ENCODE results near the gene KCND3. TPM values are rescaled to one million over a fixed set of nuclear protein-coding genes. Genes with fewer than 3 reads are reported as not detected.

Gene KCND3
- total RNA-seq, 1 experiment from 2014 or later = 0.15 TPM

DNA sequence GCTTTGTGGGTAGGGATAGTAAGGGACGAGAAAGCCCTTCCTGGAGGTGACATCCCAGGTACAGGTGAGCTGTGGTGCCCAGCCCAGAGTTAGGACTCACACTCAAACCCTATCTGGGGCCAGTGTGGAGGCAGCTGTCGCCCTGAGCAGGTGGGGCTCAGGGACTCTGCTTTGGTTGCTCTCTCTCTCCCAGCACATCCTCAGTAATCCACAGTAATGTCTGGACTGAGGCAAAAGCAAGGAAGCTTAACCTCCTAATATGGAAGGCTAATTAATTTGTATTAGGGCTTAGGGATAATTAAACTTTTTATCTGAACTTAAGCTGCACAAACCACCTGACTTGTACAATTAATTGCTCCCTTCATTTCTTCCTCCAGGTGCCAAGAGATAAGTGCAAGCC is 195.5 kb downstream of the KCND3 start:
- no peak overlapping the region for H3K56ac ChIP-seq (ENCODE audit: insufficient read length, low read depth, low read length)
- H3K9me3 ChIP-seq (ENCODE audit: control insufficient read depth, low read depth, low read length) = peaks cover 3% of the 10 kb centered on the region
- no peak overlapping the region for H2AK5ac ChIP-seq (ENCODE audit: insufficient read length, low read length)
- Mint-ChIP-seq H3K36me3 (ENCODE audit: insufficient read depth in 1 of 3, low read depth in 3 of 3) (no peaks in the 10 kb centered on the region), H3K27me3 (ENCODE audit: low read depth) (no peaks in the 10 kb centered on the region), H3K9me3 (no peaks in the 10 kb centered on the region), H3K4me1 (peaks cover 9 to 11% of the 10 kb centered on the region in 2 experiments), H3K27ac (no peak overlapping the region), H3K4me3 (no peak overlapping the region)
- H3K9ac ChIP-seq (ENCODE audit: extremely low read depth, insufficient read length, low read length) = no peak overlapping the region
- no peaks in the 10 kb centered on the region for H3K79me1 ChIP-seq (ENCODE audit: insufficient read depth, low read depth, low read length, poor library complexity, severe bottlenecking)
- no peak overlapping the region for H4K91ac ChIP-seq (ENCODE audit: insufficient read length, low read depth, low read length)
- H2BK120ac ChIP-seq (ENCODE audit: low read depth, low read length, poor library complexity, severe bottlenecking) = no peak overlapping the region
- H2BK12ac ChIP-seq (ENCODE audit: insufficient read length, low read depth, low read length) = no peak overlapping the region
- H4K8ac ChIP-seq (replicated peaks; ENCODE audit: insufficient read length, low read depth, low read length) = no peak overlapping the region
- H3K23me2 ChIP-seq (ENCODE audit: insufficient read length, low read depth, low read length, poor library complexity, severe bottlenecking) = no peaks in the 10 kb centered on the region
- H3K23ac ChIP-seq (ENCODE audit: insufficient read length, low read depth, low read length) = no peak overlapping the region
- no peak for DNase-seq
- no peak overlapping the region for H3T11ph ChIP-seq (ENCODE audit: low read length)
- H3K18ac ChIP-seq (ENCODE audit: insufficient read length, low read depth, low read length) = no peak overlapping the region
- TF ChIP-seq, protein P1, sequence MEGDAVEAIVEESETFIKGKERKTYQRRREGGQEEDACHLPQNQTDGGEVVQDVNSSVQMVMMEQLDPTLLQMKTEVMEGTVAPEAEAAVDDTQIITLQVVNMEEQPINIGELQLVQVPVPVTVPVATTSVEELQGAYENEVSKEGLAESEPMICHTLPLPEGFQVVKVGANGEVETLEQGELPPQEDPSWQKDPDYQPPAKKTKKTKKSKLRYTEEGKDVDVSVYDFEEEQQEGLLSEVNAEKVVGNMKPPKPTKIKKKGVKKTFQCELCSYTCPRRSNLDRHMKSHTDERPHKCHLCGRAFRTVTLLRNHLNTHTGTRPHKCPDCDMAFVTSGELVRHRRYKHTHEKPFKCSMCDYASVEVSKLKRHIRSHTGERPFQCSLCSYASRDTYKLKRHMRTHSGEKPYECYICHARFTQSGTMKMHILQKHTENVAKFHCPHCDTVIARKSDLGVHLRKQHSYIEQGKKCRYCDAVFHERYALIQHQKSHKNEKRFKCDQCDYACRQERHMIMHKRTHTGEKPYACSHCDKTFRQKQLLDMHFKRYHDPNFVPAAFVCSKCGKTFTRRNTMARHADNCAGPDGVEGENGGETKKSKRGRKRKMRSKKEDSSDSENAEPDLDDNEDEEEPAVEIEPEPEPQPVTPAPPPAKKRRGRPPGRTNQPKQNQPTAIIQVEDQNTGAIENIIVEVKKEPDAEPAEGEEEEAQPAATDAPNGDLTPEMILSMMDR (conservative IDR thresholded peaks at IDR 0.05) = no peak
- H3K27me3 ChIP-seq (ENCODE audit: insufficient read depth, low read length) = no peaks in the 10 kb centered on the region
- no peaks in the 10 kb centered on the region for H3K79me2 ChIP-seq (ENCODE audit: insufficient read depth, low read length)
- no peak overlapping the region for H3K27ac ChIP-seq (ENCODE audit: insufficient read length, low read depth, low read length)
- peaks cover 2% of the 10 kb centered on the region; the same call in 1 of the 2 replicates for H3K4me1 ChIP-seq (ENCODE audit: insufficient read depth, low read length)
- no peak overlapping the region for H2BK15ac ChIP-seq (ENCODE audit: low read depth, low read length)
- no peak overlapping the region; the same call in 1 of the 2 replicates for H3K14ac ChIP-seq (ENCODE audit: insufficient read depth, low read length)
- no peak overlapping the region for H2BK5ac ChIP-seq (ENCODE audit: insufficient read length, low read length)
- no peak overlapping the region for H3K4me2 ChIP-seq (ENCODE audit: insufficient read depth, insufficient read length, low read length)
- H2AFZ ChIP-seq (ENCODE audit: low read length) = no peak overlapping the region
- no CpG with 5 or more reads among the region's 2 CpGs for WGBS (ENCODE audit: extremely low coverage, insufficient read length, low lambda C conversion rate)
- no peak overlapping the region for H2BK20ac ChIP-seq (ENCODE audit: low read depth, low read length, poor library complexity, severe bottlenecking)
- no peak overlapping the region for H4K5ac ChIP-seq (ENCODE audit: insufficient read length, low read depth, low read length)
- H4K20me1 ChIP-seq (ENCODE audit: control insufficient read depth, insufficient read depth, insufficient read length) = no peaks in the 10 kb centered on the region
- H3K4ac ChIP-seq (ENCODE audit: low read depth, low read length) = no peak overlapping the region

Data from H9 (cell line).